H1 (cell line): Measurements from ENCODE around the gene MMP13. TPM values are rescaled to one million over a fixed set of nuclear protein-coding genes. Genes with fewer than 3 reads are reported as not detected.

Source experiments
- CTCF ChIA-PET: fragments of 300-600 bp; sonication (Branson Sonifier 250); formaldehyde crosslinking; loops from one replicate; lab custom pipeline; 2021; ENCODE audit not compliant: partially characterized antibody; lab: Charles Lee
- POLR2A ChIA-PET: fragments of 300-600 bp; sonication (Branson Sonifier 250); formaldehyde crosslinking; loops from one replicate; lab custom pipeline; 2021; ENCODE audit warnings: inconsistent platforms; ENCODE audit not compliant: partially characterized antibody; lab: Charles Lee
- DNase-seq, 2 experiments: peaks; one replicate each; pipeline versions ENCODE4 v3.0.0 to v3.0.0-alpha.2; 2010 to 2022; ENCODE audit warnings: low spot score in 2 of 2, low read depth in 1 of 2, mixed read lengths in 1 of 2
- FAIRE-seq: peaks from 2 replicates; lab custom pipeline; 2011; peaks lifted over from hg19 to GRCh38; lab: Jason Lieb, UNC
- H2AFZ ChIP-seq: 2 replicates; pipeline ENCODE4 v1.8.1; 2012; ENCODE audit warnings: low read length, inconsistent platforms
- H2AK5ac ChIP-seq: 2 replicates; pipeline ENCODE4 v1.6.1; 2013; ENCODE audit warnings: low read depth, low read length
- H2BK120ac ChIP-seq: replicated peaks from 2 replicates; pipeline ENCODE3; 2013; ENCODE audit warnings: low read depth, low read length, inconsistent platforms
- H2BK12ac ChIP-seq: 2 replicates; pipeline ENCODE4 v1.6.1; 2013; ENCODE audit warnings: low read depth, low read length
- H2BK15ac ChIP-seq: 2 replicates; pipeline ENCODE4 v1.6.1; 2013; ENCODE audit warnings: low read length
- H2BK20ac ChIP-seq: 2 replicates; pipeline ENCODE4 v1.6.1; 2013; ENCODE audit warnings: low read length
- H2BK5ac ChIP-seq: 2 replicates; pipeline ENCODE4 v1.6.1; 2013; ENCODE audit warnings: low read depth, low read length
- H3K14ac ChIP-seq: 2 replicates; pipeline ENCODE4 v1.6.1; 2013; ENCODE audit warnings: inconsistent platforms; ENCODE audit not compliant: insufficient read length
- H3K18ac ChIP-seq: 2 replicates; pipeline ENCODE4 v1.6.1; 2013; ENCODE audit warnings: low read length; ENCODE audit errors: extremely low read depth
- H3K23ac ChIP-seq: 2 replicates; pipeline ENCODE4 v1.6.1; 2013; ENCODE audit warnings: inconsistent platforms; ENCODE audit not compliant: insufficient read length
- H3K23me2 ChIP-seq: 2 replicates; pipeline ENCODE4 v1.6.1; 2013; ENCODE audit warnings: low read depth, low read length
- H3K27ac ChIP-seq: 2 replicates; pipeline ENCODE4 v1.6.1; 2011; ENCODE audit warnings: low read depth, low read length, inconsistent platforms
- H3K27me3 ChIP-seq, 4 experiments: replicated peaks in 1 of 4; 1 replicate in 1 of 4; 2 replicates in 3 of 4; pipeline versions ENCODE4 v1.6.1 to v1.8.1; 2011 to 2013; ENCODE audit warnings: low read length in 3 of 4, mild to moderate bottlenecking in 3 of 4, inconsistent platforms in 2 of 4, mixed read lengths in 2 of 4, moderate library complexity in 1 of 4; ENCODE audit not compliant: control insufficient read depth in 3 of 4, insufficient read depth in 3 of 4; ENCODE audit errors: extremely low read depth in 1 of 4
- H3K36me3 ChIP-seq, 4 experiments: 2 replicates each; pipeline versions ENCODE4 v1.6.1 to v1.8.1; 2011 to 2013; ENCODE audit warnings: mild to moderate bottlenecking in 4 of 4, low read length in 3 of 4, moderate library complexity in 2 of 4, control low read depth in 1 of 4, inconsistent platforms in 1 of 4; ENCODE audit not compliant: insufficient read depth in 4 of 4, control insufficient read depth in 2 of 4
- H3K4ac ChIP-seq: replicated peaks from 2 replicates; pipeline ENCODE3; 2013; ENCODE audit warnings: low read length, low read depth, mixed read lengths, inconsistent platforms; ENCODE audit not compliant: insufficient read length
- H3K4me1 ChIP-seq, 4 experiments: replicated peaks in 1 of 4; 1 replicate in 1 of 4; 2 replicates in 3 of 4; pipeline versions ENCODE4 v1.6.1 to v1.8.1; 2011 to 2013; ENCODE audit warnings: low read length in 3 of 4, inconsistent platforms in 2 of 4, mixed read lengths in 1 of 4; ENCODE audit not compliant: insufficient read depth in 4 of 4, control insufficient read depth in 3 of 4
- H3K4me2 ChIP-seq, 2 experiments: 2 replicates each; pipeline versions ENCODE4 v1.6.1 to v1.8.1; 2011 to 2013; ENCODE audit warnings: low read depth in 2 of 2, low read length in 2 of 2, control low read depth in 1 of 2, inconsistent platforms in 1 of 2, mild to moderate bottlenecking in 1 of 2; ENCODE audit not compliant: insufficient read depth in 1 of 2
- H3K4me3 ChIP-seq, 4 experiments: fragments of 200-600, 300-600 bp in 1 of 4; sonication (generic), shearing (Covaris generic), sonication (Bioruptor Twin) in 1 of 4; 2 replicates each; pipeline versions ENCODE4 v1.5.1 to v1.8.1; 2011 to 2016; ENCODE audit warnings: low read length in 4 of 4, low read depth in 3 of 4, control low read depth in 2 of 4, inconsistent platforms in 2 of 4, mild to moderate bottlenecking in 2 of 4, mixed read lengths in 1 of 4, moderate library complexity in 1 of 4; ENCODE audit not compliant: insufficient read depth in 2 of 4; ENCODE audit errors: extremely low read depth in 1 of 4
- H3K56ac ChIP-seq: replicated peaks from 2 replicates; pipeline ENCODE3; 2013; ENCODE audit warnings: low read depth, mild to moderate bottlenecking, mixed read lengths, low read length, inconsistent platforms; ENCODE audit not compliant: insufficient read length
- H3K79me1 ChIP-seq: 2 replicates; pipeline ENCODE4 v1.6.1; 2013; ENCODE audit warnings: low read depth, low read length, control low read depth
- H3K79me2 ChIP-seq, 2 experiments: 2 replicates each; pipeline versions ENCODE4 v1.6.1 to v1.8.1; 2012 to 2013; ENCODE audit warnings: low read length in 2 of 2, mild to moderate bottlenecking in 2 of 2, inconsistent platforms in 1 of 2; ENCODE audit not compliant: insufficient read depth in 2 of 2, control insufficient read depth in 1 of 2
- H3K9ac ChIP-seq, 4 experiments: replicated peaks in 1 of 4; 1 replicate in 1 of 4; 2 replicates in 3 of 4; pipeline versions ENCODE4 v1.6.1 to v1.8.1; 2011 to 2013; ENCODE audit warnings: low read depth in 3 of 4, low read length in 3 of 4, control low read depth in 2 of 4, mild to moderate bottlenecking in 2 of 4, moderate library complexity in 2 of 4, inconsistent platforms in 1 of 4; ENCODE audit errors: extremely low read depth in 1 of 4
- H3K9me3 ChIP-seq, 2 experiments: 2 replicates each; pipeline versions ENCODE4 v1.6.1 to v1.8.1; 2012 to 2013; ENCODE audit warnings: mild to moderate bottlenecking in 2 of 2, moderate library complexity in 2 of 2, control low read depth in 1 of 2, inconsistent platforms in 1 of 2, low read depth in 1 of 2, low read length in 1 of 2, mixed read lengths in 1 of 2; ENCODE audit not compliant: insufficient read depth in 2 of 2
- H4K20me1 ChIP-seq, 2 experiments: replicated peaks in 1 of 2; 2 replicates each; pipeline versions ENCODE3 to v1.8.1; 2011 to 2013; ENCODE audit warnings: inconsistent platforms in 2 of 2, low read length in 2 of 2, mild to moderate bottlenecking in 1 of 2; ENCODE audit not compliant: insufficient read depth in 2 of 2, control insufficient read depth in 1 of 2
- H4K5ac ChIP-seq: 2 replicates; pipeline ENCODE4 v1.6.1; 2013; ENCODE audit warnings: low read length, low read depth, mixed read lengths, inconsistent platforms; ENCODE audit not compliant: insufficient read length
- H4K8ac ChIP-seq: 2 replicates; pipeline ENCODE4 v1.8.0; 2013; ENCODE audit warnings: mild to moderate bottlenecking, moderate library complexity, low read length, inconsistent platforms; ENCODE audit not compliant: insufficient read depth; ENCODE audit errors: extremely low read depth
- H4K91ac ChIP-seq: replicated peaks from 2 replicates; pipeline ENCODE3; 2013; ENCODE audit warnings: low read length, mixed read lengths, inconsistent platforms; ENCODE audit not compliant: insufficient read length
- ASH2L ChIP-seq: fragments of 200-600, 300-600 bp; sonication (generic); IDR thresholded peaks from one replicate; pipeline ENCODE4 v1.7.1; 2017; ENCODE audit warnings: low read length
- BACH1 ChIP-seq: IDR thresholded peaks from 2 replicates; pipeline ENCODE4 v1.6.1; 2012; ENCODE audit warnings: low read length, improper control_type of control experiment
- CBX5 ChIP-seq: fragments of 300-800, 300-1000 bp; sonication (generic); IDR thresholded peaks from 2 replicates; pipeline ENCODE4 v1.7.1; 2016; ENCODE audit warnings: antibody characterized with exemption, low read length, low read depth
- CBX8 ChIP-seq: fragments of 300-800, 300-1000 bp; sonication (generic); IDR thresholded peaks from 2 replicates; pipeline ENCODE4 v1.7.1; 2016; ENCODE audit warnings: low read depth, low read length, borderline replicate concordance
- CHD1 ChIP-seq: IDR thresholded peaks from 2 replicates; pipeline ENCODE4 v1.6.1; 2012; ENCODE audit warnings: low read depth, low read length, improper control_type of control experiment
- CHD2 ChIP-seq: IDR thresholded peaks from 2 replicates; pipeline ENCODE4 v1.6.1; 2012; ENCODE audit warnings: low read length, improper control_type of control experiment
- EP300 ChIP-seq, 2 experiments: IDR thresholded peaks; 1 replicate in 1 of 2; 2 replicates in 1 of 2; pipeline ENCODE4 v1.6.1; 2011 to 2012; ENCODE audit warnings: low read depth in 2 of 2, low read length in 2 of 2, mild to moderate bottlenecking in 2 of 2, borderline replicate concordance in 1 of 2, inconsistent platforms in 1 of 2, moderate library complexity in 1 of 2
- GTF2F1 ChIP-seq: IDR thresholded peaks from 2 replicates; pipeline ENCODE4 v1.6.1; 2012; ENCODE audit warnings: low read depth, low read length, improper control_type of control experiment, borderline replicate concordance
- POLR2A ChIP-seq, 2 experiments: IDR thresholded peaks; 1 replicate in 1 of 2; 2 replicates in 1 of 2; pipeline ENCODE4 v1.6.1; 2011; ENCODE audit warnings: low read depth in 2 of 2, low read length in 2 of 2, mild to moderate bottlenecking in 2 of 2; ENCODE audit errors: control extremely low read depth in 1 of 2
- RAD21 ChIP-seq, 2 experiments: IDR thresholded peaks in 1 of 2; conservative IDR thresholded peaks in 1 of 2; 2 replicates each; pipeline ENCODE4 v1.6.1; 2011; ENCODE audit warnings: low read depth in 2 of 2, low read length in 2 of 2, improper control_type of control experiment in 1 of 2, inconsistent platforms in 1 of 2, mild to moderate bottlenecking in 1 of 2, moderate library complexity in 1 of 2
- SAP30 ChIP-seq: fragments of 300-600 bp; sonication (generic); IDR thresholded peaks from 2 replicates; pipeline ENCODE4 v1.7.1; 2012; ENCODE audit warnings: low read length, moderate library complexity, mild to moderate bottlenecking, inconsistent platforms; ENCODE audit not compliant: insufficient read depth, insufficient replicate concordance
- TAF1 ChIP-seq: IDR thresholded peaks from 2 replicates; pipeline ENCODE4 v1.6.1; 2011; ENCODE audit warnings: mild to moderate bottlenecking, low read depth, low read length
- TCF12 ChIP-seq: IDR thresholded peaks from 2 replicates; pipeline ENCODE4 v1.6.1; 2011; ENCODE audit warnings: low read depth, mild to moderate bottlenecking, low read length
- TEAD4 ChIP-seq: IDR thresholded peaks from 2 replicates; pipeline ENCODE4 v1.6.1; 2012; ENCODE audit warnings: low read depth, low read length, inconsistent platforms, mixed read lengths
- WGBS, 2 experiments: shearing (Covaris generic) in 1 of 2; methylation state at CpG; one replicate each; pipeline versions ENCODE4 v1.1.6 to v1.1.7; 2013 to 2015; ENCODE audit warnings: low lambda C conversion rate in 2 of 2, mixed read lengths in 2 of 2, inconsistent platforms in 1 of 2, low coverage in 1 of 2, missing lambda C conversion rate in 1 of 2; ENCODE audit not compliant: insufficient replicate concordance in 2 of 2, insufficient coverage in 1 of 2, insufficient read length in 1 of 2; ENCODE audit errors: extremely low coverage in 1 of 2, missing lambda C conversion rate in 1 of 2; 5-methylcytosine and 5-hydroxymethylcytosine counted together
- polyA plus RNA-seq, 7 experiments: library from polyadenylated mRNA; depleted of rRNA in 3 of 7; stranded (reverse) in 5 of 7; unstranded in 2 of 7; fragments of >200 nt in 5 of 7; fragments of 200-250 nt in 2 of 7; gene quantifications; 1 replicate in 5 of 7; 2 replicates in 1 of 7; 4 replicates in 1 of 7; pipeline versions ENCODE4 v1.2.1 to v1.2.3, GENCODE V29; 2011 to 2013; ENCODE audit warnings: missing spikeins in 2 of 7, mixed read lengths in 2 of 7
- total RNA-seq: library from RNA; stranded (reverse); fragmentation: NEBNext Ultra II Directional; extraction: Animal tissue kit (Norgen Biotek cat#: 25700); gene quantifications from 2 replicates; pipeline ENCODE4 v1.2.1, GENCODE V29; 2021

Gene MMP13
- total and polyA plus RNA-seq, 2 of the 8 experiments (the other 6 are each of a cell fraction or from before 2014, with no cell fraction given) = not detected

GRCh38 chr11:102921587-102922220 lies 33.8 kb downstream of the MMP13 start:
- H3K4ac ChIP-seq = no peak overlapping the region
- POLR2A ChIA-PET = no interaction called here
- H3K4me3 ChIP-seq = no peak overlapping the region
- no peak overlapping the region for H2AK5ac ChIP-seq
- H3K79me1 ChIP-seq = no peaks in the 10 kb centered on the region
- DNase-seq (no peak), FAIRE-seq (no peak)
- no peak overlapping the region for H4K8ac ChIP-seq
- no peak overlapping the region for H3K14ac ChIP-seq
- H3K9ac ChIP-seq = no peak overlapping the region
- no peaks in the 10 kb centered on the region for H4K20me1 ChIP-seq
- no peak overlapping the region for H2BK12ac ChIP-seq
- no peaks in the 10 kb centered on the region for H3K9me3 ChIP-seq
- no peak overlapping the region for H3K27ac ChIP-seq
- CTCF ChIA-PET = interaction anchor here (1.1 to 8.4 kb wide), 3 partner anchors 14 to 68 kb away, joined by 3 to 60 read pairs (median 4); no protein-coding TSS in a partner anchor
- no peak overlapping the region for H2BK15ac ChIP-seq
- H3K23ac ChIP-seq = no peak overlapping the region
- no peak overlapping the region for H2BK20ac ChIP-seq
- H3K18ac ChIP-seq = no peak overlapping the region
- no peak overlapping the region for H3K56ac ChIP-seq
- no peak overlapping the region for H3K4me2 ChIP-seq
- no peaks in the 10 kb centered on the region for H3K36me3 ChIP-seq
- H2AFZ ChIP-seq = no peak overlapping the region
- no peaks in the 10 kb centered on the region for H3K4me1 ChIP-seq
- no peak overlapping the region for H4K91ac ChIP-seq
- no peaks in the 10 kb centered on the region for H3K27me3 ChIP-seq
- H3K79me2 ChIP-seq = no peaks in the 10 kb centered on the region
- H4K5ac ChIP-seq = no peak overlapping the region
- 94% methylated on average over 3 of the region's 3 CpGs; no CpG with 5 or more reads in 1 of the 2 experiments for WGBS, 2 experiments
- H3K23me2 ChIP-seq = no peaks in the 10 kb centered on the region
- no peak overlapping the region for H2BK120ac ChIP-seq
- no peak overlapping the region for H2BK5ac ChIP-seq
- no peak for TF ChIP-seq EP300 (IDR thresholded peaks at IDR 0.05; ENCODE audit: borderline replicate concordance in 1 of 2, low read depth in 2 of 2, low read length in 2 of 2)
- no peak for TF ChIP-seq TAF1
- no peak for TF ChIP-seq ASH2L
- TF ChIP-seq BACH1 = no peak
- TF ChIP-seq TCF12 = no peak
- TF ChIP-seq POLR2A (IDR thresholded peaks at IDR 0.05; ENCODE audit: control extremely low read depth in 1 of 2, low read depth in 2 of 2, low read length in 2 of 2) = no peak
- TF ChIP-seq RAD21 (IDR thresholded peaks at IDR 0.05 in 1 of 2, conservative IDR thresholded peaks at IDR 0.05 in 1 of 2; ENCODE audit: low read depth in 2 of 2, low read length in 2 of 2) = no peak
- TF ChIP-seq SAP30 = no peak
- TF ChIP-seq TEAD4 = no peak
- TF ChIP-seq CBX8 = no peak
- no peak for TF ChIP-seq CHD1
- TF ChIP-seq GTF2F1 = no peak
- TF ChIP-seq CBX5 = no peak
- TF ChIP-seq CHD2 = no peak
